Measurements from ENCODE around the gene CLCN5.
A peak's percentile ranks its signal among the peaks of the same experiment; 100 is the strongest.

Gene CLCN5

GRCh38 chrX:50093625-50094024 is 171.2 kb downstream of the CLCN5 start:
- DNase-seq, result no peak

DNA sequence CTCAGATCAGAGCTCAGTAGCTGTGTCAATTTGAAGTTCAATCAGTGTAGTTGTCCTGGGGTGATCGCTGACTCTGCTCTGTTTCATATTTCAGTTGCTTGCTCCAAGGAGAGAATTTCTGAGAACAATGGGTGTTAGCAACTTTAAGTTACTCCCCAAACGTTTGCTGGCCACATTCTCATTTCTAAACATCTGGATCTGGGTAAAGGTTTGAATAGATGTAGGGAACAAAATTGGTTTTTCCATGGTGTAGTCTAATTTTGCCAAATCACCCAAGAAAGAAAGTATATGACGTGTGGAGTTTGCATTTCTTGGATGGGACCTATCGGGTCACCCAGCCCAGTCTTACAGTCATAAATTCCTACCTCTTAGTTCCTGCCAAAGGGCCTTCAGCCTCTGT is 174.7 kb downstream of the CLCN5 start:
- DNase-seq, result no peak

DNA sequence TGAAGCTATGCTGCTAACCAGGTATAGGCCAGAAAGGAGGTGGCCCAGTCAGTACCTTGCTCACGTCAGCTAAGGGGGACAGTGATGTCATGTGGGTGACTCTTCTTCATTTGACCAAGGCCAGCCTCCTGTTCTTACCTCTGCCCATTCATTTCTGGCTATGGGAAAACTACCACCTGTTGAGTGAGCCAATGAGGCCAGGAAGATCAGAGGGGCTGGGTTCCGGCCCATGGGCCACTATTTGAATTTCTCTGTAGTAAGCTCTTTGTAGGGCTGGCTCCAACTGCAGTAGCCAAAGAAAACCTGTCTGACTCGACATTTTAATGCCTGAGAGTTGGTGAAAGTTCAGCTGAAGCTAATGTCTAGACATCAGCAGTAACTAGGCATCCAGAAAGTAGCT is 175.8 kb downstream of the CLCN5 start:
- DNase-seq, result no peak

DNA sequence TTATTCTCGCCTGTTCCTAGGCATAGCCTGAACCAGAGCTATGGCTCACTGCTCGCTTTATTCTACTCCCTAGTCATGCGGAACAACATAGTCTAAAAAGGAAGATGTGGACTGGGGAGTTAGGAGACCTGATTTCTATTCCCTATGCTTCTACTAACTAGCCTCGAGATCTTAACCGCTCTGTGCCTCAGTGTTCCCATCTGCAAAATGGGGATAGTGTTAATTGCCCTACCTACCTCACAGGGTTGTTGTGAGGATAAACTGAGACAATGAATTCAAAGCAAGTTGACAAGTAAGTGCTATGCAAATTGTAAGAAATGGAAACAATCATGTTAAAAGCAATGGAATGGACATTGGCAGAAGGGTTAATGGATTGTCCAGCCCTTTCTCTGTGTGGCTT is 176.4 kb downstream of the CLCN5 start:
- DNase-seq, result no peak

GRCh38 chrX:50099331-50099730 is 176.9 kb downstream of the CLCN5 start:
- DNase-seq, result no peak

GRCh38 chrX:50100188-50100587 is 177.8 kb downstream of the CLCN5 start:
- DNase-seq, result peak; percentile 3

GRCh38 chrX:50103176-50103575 is 180.8 kb downstream of the CLCN5 start:
- no peak for DNase-seq

- DNase-seq, result peak; percentile 36
Measured at GRCh38 chrX:50103866-50104566, 181.6 kb downstream of the CLCN5 start.

DNA sequence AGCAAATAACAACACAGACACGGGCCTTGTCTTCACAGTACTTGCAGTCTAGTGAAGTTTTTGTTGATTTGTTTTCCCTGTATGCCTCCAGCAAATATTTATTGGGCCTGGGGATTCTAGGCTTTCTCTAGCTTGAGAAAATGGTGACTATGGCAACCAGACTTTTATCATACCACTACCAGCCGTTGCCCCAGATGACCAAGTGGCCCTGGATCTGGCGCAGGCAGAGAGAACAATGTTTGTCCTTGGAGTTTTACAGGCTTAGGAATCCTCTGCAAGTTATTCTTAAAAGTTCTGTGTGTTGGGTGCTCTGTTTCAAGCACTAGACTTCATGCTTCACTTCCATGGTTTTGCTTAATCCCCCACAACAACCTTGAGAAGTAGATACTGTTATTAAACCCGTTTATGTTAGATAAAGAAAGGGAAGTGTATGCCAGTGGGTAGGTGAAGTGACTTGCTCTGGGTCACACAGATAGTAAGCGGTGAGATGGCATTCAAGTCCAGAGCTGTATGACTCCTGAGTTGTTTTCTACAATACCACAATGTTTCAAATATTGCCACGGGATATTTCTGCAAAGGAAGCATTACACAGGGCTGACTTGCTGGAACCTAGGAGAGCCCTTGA is 183.8 kb downstream of the CLCN5 start:
- DNase-seq, result no peak

- DNase-seq, result no peak
Measured at GRCh38 chrX:50107470-50107869, 185.1 kb downstream of the CLCN5 start.

- DNase-seq, result no peak
Measured at GRCh38 chrX:50108264-50108663, 185.9 kb downstream of the CLCN5 start.

DNA sequence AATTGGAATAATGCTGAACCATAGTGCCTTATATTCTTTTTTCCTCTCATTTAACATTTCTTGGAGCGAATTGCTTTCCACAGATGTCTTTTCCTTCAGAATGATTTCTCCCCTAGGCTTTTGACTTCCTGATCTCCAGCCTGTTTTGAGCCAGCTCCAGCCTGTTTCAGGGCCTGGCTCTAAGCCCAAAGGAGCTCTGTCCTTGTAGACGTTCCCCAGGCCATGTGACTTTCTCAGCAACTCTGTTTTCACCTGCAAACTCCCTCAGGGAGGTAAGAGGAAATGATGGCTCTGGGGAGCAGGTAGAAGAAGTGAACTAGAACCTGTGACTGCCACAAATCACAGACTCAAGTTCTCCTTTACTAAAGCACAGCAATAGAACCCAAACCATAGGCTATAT is 189.3 kb downstream of the CLCN5 start:
- DNase-seq, result no peak

DNA sequence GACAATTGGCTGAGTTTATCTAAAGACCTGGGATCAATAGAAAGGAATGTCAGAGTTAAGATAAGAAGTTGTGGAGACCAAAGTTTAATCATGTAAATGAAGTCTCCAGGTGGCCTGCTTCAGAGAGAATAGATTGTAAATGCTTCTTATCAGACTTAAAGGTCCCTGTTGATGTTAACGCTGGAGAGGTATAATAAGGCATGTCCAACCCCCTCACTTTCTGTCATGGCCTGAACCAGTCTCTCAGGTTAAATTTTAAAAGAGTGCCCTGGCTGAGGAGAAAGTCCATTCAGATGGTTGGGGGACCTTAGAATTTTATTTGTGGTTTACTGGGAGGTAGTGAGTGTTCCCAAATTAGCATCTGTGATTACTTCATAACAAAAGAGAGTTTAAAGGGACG is 191.7 kb downstream of the CLCN5 start:
- no peak for DNase-seq

GRCh38 chrX:50115973-50116372 is 193.6 kb downstream of the CLCN5 start:
- no peak for DNase-seq

- no peak for DNase-seq
Measured at GRCh38 chrX:50117476-50117875, 195.1 kb downstream of the CLCN5 start.

GRCh38 chrX:50125480-50125879 is 203.1 kb downstream of the CLCN5 start:
- DNase-seq, result no peak

DNA sequence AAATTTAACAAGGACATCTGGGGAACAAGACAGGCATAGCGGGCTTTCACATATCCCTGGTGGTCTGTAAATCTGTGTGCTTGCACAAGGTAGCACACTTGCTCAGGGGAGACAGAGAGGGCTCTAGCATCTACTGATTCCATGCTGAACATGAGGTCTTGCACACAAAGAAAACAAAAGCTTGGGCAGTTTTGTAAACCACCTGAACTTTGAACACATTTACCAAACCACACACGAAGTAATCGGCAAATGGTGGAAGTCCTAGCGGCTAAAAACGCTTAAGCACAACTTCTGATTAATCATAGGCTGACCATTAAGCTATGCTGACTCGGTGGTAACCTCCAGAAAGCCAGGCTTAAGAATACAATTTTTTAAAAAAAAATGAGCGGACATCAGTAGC is 225.6 kb downstream of the CLCN5 start:
- DNase-seq, result no peak

Measured in fibroblast of skin of back (primary cell).